Cerebellar nuclear complex (tissue), 1 donor: ENCODE data around the gene CNTNAP2.

ENCODE experiments used
- DNase-seq, 2 experiments: peaks; one replicate each; lab custom pipeline; 2025; lab: John Stamatoyannopoulos, UW

CNTNAP2 gene

GRCh38 chr7:148104136-148104716, 1987.6 kb downstream of the CNTNAP2 start:
- no peak for DNase-seq

GRCh38 chr7:148104924-148105323, 1988.3 kb downstream of the CNTNAP2 start:
- no peak for DNase-seq

GRCh38 chr7:148105853-148106252, 1989.3 kb downstream of the CNTNAP2 start:
- DNase-seq: no peak

- no peak for DNase-seq
Measured at GRCh38 chr7:148107443-148108127, 1991.0 kb downstream of the CNTNAP2 start.

- DNase-seq: no peak
Measured at GRCh38 chr7:148108381-148108780, 1991.8 kb downstream of the CNTNAP2 start.

GRCh38 chr7:148110097-148110868, 1993.7 kb downstream of the CNTNAP2 start:
- DNase-seq: no peak

GRCh38 chr7:148114804-148115203, 1998.2 kb downstream of the CNTNAP2 start:
- DNase-seq: no peak

- no peak for DNase-seq
Measured at GRCh38 chr7:148115308-148115707, 1998.7 kb downstream of the CNTNAP2 start.

- no peak for DNase-seq
Measured at GRCh38 chr7:148116195-148116594, 1999.6 kb downstream of the CNTNAP2 start.

GRCh38 chr7:148116829-148117403, 2000.3 kb downstream of the CNTNAP2 start:
- DNase-seq: no peak

- DNase-seq: no peak
Measured at GRCh38 chr7:148118371-148118770, 2001.8 kb downstream of the CNTNAP2 start.

- DNase-seq: no peak
Measured at GRCh38 chr7:148121401-148121800, 2004.8 kb downstream of the CNTNAP2 start.

GRCh38 chr7:148121847-148122246, 2005.2 kb downstream of the CNTNAP2 start:
- no peak for DNase-seq

- no peak for DNase-seq
Measured at GRCh38 chr7:148124477-148124876, 2007.9 kb downstream of the CNTNAP2 start.

- no peak for DNase-seq
Measured at GRCh38 chr7:148127374-148127773, 2010.8 kb downstream of the CNTNAP2 start.

- no peak for DNase-seq
Measured at GRCh38 chr7:148129023-148129422, 2012.4 kb downstream of the CNTNAP2 start.

GRCh38 chr7:148135116-148135515, 2018.5 kb downstream of the CNTNAP2 start:
- DNase-seq: no peak

- DNase-seq: no peak
Measured at GRCh38 chr7:148135997-148136396, 2019.4 kb downstream of the CNTNAP2 start.

GRCh38 chr7:148142660-148143248, 2026.2 kb downstream of the CNTNAP2 start:
- DNase-seq: no peak

- DNase-seq: no peak
Measured at GRCh38 chr7:148144827-148145226, 2028.2 kb downstream of the CNTNAP2 start.

GRCh38 chr7:148146346-148146745, 2029.7 kb downstream of the CNTNAP2 start:
- no peak for DNase-seq

- DNase-seq: no peak
Measured at GRCh38 chr7:148147438-148147837, 2030.8 kb downstream of the CNTNAP2 start.
